NOMO-1 treated with DMSO at 0.1 percent for 48 hours (cell line): ENCODE measurements around the gene NSRP1.
"Not testable (repeated sequence)": the region's sequence is repeated elsewhere in the genome, so short reads cannot be mapped to it uniquely, and the experiment has no call there.

Source experiments
- DNase-seq: peaks from one replicate; lab custom pipeline; 2025; ENCODE audit not compliant: unreplicated experiment; lab: John Stamatoyannopoulos, UW

NSRP1 gene

DNA sequence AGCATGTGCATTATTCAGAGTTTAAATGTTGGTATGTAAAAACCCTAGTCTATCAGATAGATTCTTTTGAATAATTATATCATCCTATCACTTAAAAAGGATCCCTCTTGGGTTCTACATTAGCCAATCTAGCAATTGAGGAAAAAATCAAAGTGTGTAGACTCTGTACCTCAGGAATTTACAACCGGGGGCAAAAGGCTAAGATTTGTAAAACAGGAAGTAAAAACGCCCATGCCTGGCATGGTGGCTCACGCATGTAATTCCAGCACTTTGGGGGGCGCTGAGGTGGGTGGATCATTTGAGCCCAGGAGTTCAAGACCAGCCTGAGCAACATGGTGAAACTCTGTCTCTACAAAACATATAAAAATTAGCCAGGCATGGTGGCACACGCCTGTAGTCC is 60.2 kb downstream of the NSRP1 start:
- DNase-seq: no peak

DNA sequence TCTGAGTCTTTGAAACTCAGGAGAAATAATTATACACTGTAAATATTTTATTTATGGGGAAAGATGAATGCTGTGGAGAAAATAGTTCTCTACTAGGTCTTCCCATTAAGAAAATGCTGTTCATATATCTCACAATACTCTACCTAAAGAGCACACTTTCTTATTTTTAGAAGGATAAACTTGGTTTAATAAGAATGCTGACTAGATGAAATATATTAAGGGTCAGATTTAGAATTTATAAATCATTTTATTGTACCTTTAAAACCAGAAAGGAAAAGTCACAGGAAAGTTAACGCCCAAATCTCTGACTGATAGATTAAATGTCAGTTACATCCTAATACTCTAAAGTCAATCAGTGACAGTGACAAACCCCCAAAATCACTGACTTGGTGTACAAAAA is 70.1 kb downstream of the NSRP1 start:
- DNase-seq: no peak

DNA sequence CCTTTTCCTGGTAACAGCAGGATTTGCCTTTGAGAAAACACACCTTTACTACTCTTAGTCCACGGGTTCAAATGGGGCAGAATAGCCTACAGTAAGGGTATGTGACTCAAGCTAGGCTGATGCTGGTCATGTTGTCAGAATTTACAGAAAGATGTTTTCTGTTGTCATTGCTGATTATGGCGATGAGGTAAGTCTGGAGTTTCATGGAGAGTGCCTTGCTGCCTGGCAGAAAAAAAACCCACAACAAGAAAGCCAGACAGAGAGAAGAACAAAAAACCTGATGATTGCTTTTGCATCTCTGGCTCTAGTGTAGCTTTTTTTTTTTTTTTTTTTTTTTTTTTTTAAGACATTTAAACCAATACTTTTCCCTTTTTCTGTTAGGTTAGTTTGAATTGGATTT is 71.0 kb downstream of the NSRP1 start:
- DNase-seq: no peak

DNA sequence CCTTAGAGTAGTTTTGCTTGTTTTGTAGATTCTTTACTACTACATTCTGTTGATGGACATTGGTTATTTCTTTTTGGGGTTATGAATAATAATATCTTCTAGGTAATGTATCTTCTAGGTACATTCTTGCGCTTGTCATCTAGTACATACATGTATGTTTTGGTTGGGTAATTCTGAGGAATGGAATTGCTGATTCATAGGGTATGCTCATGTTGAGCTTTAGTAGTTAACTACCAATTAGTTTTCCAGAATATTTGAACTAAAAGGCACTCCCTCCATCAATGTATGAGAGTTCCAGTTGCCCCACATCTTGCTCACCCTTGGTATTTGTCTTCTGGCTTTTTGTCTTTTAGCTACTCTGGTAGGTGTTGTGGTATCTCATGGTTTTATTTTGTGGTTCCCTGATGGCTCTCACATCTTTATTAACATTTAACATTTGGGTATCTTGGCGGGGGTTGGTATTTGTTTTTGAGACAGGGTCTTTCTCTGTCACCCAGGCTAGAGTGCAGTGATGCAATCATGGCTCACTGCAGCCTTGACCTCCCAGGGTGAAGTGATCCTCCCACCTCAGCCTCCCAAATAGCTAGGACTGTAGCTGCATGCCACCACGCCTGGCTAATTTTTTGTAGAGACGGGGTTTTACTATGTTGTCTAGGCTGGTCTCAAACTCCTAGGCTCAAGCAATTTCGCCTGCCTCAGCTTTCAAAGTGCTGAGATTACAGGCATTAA is 71.8 kb downstream of the NSRP1 start:
- no peak for DNase-seq

DNA sequence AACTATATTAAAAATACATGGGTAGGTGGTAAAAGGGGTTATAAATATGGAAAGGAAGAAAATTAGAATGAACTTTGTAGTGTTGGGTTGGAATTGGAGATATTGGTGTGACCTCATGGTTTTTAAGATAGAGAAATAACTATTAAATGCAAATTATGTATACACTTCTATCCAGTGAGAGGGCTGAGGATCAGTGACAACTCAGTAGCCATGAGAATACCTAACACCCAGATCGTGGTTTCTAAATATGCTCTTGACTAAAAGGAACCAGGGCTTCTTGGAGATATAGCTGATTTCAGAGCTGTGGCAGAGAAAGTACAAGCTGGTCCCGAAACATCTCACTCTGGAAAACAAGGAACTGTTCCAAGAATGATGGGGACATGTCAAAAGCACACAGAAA is 74.5 kb downstream of the NSRP1 start:
- no peak for DNase-seq

DNA sequence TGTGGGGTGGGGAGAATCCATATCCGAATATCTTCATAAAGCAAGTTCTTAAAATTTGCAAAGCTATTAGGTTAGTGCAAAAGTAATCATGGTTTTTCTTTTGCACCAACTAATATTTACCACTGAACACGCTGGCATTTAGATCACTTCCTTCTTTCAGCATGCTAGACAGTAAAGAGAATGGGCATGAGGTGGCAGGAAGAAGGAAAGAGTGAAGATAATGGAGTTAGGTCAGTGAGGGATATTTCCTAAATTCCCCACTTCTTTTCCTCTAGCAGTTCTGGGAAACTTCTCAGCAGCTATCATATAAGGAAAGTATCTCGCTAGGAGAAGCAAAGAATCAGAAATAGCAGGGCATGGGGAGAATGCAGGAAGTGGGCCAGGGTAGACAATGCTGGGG is 79.9 kb downstream of the NSRP1 start:
- no peak for DNase-seq

DNA sequence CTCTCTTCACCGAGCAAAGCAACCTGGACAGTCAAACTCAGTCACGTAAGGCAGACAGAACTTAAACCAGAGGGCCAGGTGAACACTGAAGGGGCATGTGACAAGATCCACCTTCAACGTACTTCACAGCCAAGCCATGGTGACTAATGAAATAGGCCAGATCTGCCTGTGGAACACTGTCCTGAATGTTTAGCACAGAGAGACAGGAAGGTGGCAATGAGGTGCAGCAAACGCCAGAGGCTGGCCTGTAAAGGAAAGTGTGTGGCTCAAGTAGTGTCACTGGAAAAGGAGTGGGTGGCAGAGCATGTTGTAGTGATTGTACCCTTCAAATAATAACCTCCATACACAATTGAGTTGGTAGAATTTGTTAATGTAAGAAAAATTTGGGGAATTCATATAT is 80.8 kb downstream of the NSRP1 start:
- DNase-seq: no peak

DNA sequence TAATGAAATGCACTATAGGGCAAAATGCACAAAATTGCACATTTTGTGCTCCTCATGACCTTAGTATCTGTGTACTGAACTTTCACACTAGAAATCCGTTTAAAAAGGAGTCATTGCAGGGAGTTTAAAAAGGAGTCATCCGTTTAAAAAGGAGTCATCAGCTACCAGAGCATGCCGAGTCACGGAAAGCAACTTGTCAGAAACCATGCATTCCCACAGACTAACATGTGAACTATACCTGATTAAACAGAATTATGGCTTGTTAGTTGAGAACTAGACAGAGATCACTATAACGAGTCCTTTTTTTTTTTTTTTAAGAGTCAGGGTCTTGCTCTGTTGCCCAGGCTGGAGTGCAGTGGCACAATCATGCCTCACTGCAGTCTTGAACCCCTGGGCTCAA is 83.0 kb downstream of the NSRP1 start:
- no peak for DNase-seq

DNA sequence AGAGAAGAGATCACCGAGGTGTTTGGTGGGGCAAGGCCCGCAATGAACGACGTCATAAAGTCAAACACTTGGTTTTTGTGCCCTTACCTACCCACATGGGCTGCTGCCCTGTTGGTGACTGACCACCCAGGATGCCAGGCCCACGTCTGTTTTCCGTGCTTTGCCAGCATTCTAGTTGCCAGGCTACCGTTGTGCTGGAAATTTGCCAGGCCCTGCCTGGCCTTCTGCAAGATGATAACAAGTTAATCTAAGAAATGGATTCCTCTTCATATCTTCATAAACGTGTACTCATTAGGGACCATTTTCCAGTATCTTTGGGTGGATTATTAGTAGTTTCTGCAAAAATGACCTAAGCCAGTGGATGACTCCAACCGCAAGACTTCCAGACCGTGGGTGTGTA is 83.5 kb downstream of the NSRP1 start:
- DNase-seq: no peak

DNA sequence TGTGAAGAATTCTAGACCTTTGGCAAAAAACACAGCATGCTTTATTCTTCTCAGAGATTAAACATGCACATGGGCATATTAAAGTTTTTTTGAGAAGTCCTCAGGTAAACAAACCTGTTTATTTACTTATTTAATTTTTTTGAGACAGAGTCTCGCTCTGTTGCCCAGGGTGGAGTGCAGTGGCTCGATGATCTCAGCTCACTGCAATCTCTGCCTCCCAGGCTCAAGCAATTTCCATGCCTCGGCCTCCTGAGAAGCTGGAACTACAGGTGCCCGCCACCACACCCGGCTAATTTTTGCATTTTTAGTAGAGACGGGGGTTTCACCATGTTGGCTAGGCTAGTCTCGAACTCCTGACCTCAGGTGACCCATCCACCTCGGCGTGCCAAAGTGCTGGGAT is 84.0 kb downstream of the NSRP1 start:
- DNase-seq: not testable (repeated sequence)

DNA sequence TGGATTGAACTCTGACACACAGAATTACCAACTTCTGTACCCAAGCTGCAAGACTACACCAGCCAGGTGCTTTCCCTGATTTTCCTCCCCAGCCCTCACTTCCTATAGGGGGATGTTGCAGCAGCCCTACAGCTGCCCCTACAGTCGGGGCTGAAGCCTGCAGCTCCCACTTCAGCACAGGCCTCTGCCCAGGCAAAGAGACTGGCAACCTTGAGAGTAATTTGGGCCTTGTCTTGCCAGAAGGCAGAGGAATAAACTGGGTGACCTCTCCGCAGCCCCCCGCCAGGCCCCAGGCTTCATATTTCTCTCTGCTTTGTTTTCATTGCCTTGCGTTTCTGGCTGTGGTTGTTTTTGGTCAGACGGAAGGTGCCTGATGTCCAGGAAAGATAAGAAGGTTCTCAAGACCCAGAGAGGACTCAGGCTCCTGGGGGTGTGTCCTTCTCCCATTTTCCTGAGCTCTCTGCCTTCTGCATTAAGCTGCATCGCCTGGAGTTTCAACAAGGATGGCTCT is 86.9 kb downstream of the NSRP1 start:
- no peak for DNase-seq

DNA sequence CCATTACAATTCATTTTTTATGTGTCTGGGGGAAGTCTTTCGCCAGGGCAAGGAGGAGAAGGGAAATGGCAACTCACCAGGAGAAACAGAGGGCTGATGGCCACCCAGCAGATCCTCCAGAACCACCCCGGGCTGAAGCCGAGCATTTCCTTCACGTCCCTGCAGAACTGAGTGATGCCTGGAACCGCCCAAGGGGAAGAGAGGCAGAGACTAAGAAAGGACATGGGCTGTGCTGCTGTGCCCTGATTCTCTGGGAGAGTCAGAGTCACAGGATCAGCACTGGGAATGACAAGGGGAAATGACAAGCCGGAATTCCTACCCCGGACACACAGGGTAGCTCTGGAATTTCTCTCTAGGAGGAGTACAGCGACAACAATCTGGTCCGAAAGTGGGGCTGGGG is 91.0 kb downstream of the NSRP1 start:
- no peak for DNase-seq

DNA sequence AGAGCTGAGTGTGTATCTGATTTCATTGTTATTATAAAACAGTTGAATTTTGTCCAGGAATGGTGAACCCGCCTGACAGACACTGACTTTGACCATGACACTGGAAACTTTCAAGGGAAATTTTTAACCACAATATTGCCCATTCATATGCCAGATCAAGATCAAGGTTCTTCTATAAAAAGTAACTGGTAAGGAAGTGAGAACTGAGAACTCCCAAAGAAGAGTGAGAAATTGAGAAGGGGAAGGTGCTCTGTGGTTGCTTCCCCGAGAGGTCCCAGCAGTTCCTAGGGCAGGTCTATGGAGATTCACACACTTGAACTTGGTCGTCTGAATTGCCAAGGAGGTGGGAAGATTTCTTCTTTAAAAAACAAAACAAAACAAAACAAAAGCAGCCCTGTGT is 91.6 kb downstream of the NSRP1 start:
- DNase-seq: peak; percentile 29

DNA sequence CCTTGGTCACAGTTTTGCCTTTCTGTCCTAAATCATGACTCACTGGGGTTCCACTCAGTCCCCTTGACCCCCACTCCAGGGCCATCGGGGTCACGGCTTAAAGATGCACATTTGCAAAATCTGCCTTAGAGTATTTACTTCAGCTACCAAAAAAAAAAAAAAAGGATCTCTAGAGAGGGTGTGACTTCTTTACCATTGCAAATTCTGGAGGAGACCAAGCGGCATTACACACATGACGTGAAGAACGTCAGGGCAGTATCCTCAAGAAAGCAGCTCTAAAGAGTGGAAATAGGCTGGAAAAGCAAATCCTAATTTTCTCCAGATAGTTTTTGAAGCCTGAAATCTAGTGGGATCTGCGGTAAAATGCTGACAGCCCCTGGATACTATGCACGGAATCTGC is 93.3 kb downstream of the NSRP1 start:
- DNase-seq: no peak

DNA sequence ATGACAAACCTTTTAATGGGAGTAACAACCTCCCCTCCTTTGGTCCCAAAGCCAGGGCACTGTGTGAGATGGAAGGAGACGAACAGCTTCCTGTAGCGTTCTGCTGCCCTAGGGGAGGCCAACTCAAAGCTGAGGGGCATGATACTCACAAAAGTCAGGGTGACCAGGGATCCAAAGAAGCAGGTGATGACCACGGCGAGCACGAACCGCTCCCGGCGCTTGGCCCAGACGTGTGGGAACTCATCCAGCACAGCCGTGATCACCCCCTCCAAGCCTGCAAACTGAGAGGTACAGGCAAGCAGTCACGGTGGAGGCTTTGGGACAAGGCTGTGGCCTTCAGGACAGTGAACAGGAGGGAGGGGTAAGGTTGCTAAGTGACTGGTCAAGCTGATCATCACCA is 93.8 kb downstream of the NSRP1 start:
- DNase-seq: no peak

DNA sequence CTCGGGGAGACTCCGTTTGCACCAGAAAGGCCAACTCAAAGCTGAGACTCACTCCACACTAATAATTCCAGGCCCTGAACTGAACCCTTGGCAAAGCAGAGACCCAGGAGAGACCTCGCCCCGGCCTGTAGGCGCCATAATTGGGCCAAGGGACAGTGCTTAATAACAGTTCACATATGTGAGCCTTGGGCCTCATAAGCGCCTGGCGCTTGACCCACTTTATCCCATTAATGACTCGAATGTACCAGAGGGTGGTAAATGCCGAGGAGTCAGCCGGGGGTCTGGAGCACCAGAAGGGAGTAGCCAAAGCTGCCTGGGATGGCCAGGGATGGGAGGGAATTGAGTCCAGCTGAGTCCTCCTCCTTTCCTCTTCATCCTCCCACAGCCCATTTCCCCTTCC is 94.3 kb downstream of the NSRP1 start:
- DNase-seq: no peak

DNA sequence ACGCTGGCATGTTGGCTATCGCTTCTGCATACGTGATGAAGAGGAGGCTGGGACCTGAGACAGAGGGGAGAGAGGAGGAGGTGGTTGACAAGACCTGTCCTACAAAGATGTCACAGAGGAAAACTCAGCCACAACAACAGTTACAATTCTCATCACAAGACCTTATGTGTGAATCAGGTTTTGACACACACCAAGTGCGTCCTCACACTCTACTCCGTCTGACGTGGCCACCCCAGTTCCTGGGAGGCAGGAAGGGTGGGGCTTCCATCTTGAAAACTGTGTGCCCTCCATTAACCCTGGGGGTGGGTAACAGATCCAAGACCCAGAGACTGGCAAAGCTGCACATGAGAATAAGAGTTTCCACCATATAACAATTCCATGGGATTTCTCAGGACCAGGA is 94.8 kb downstream of the NSRP1 start:
- DNase-seq: no peak

DNA sequence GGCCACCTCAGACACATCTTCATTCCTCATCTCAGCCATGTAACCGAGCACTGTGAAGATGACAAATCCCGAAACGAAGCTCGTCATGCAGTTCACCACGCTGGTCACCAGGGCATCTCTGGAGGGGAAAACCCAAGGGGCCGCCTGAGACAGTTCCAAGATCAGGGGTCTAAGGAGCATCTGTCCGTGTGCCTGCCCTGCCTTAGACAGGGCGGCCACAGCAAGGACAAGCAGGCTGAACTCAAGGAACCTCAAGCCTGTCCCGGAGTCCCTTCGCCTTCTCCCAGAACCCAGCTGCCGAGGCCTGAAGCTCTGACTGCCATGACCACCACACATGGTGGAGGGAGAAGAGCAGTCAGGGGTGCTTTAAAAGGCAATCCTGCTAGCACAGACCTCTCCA is 96.1 kb downstream of the NSRP1 start:
- no peak for DNase-seq

DNA sequence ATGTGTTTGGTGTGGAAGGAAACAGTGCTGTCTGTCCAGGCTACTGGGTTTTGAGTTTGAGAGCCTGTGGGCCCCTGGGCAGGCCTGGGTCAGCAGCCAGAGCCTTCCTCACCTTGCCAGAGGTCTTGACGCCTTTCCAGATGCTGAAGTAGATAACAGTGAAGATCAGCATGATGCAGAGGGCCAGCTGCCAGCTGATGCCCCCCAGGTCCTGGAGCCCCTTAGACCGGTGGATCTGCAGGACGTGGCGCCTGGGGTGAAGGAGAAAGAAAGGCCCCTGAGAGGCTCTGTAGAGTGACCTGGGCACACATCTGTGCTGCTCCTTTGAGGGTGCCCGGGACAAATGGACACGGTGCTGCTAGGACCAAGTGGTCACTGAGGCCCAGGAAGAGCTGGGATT is 100.4 kb downstream of the NSRP1 start:
- DNase-seq: no peak

DNA sequence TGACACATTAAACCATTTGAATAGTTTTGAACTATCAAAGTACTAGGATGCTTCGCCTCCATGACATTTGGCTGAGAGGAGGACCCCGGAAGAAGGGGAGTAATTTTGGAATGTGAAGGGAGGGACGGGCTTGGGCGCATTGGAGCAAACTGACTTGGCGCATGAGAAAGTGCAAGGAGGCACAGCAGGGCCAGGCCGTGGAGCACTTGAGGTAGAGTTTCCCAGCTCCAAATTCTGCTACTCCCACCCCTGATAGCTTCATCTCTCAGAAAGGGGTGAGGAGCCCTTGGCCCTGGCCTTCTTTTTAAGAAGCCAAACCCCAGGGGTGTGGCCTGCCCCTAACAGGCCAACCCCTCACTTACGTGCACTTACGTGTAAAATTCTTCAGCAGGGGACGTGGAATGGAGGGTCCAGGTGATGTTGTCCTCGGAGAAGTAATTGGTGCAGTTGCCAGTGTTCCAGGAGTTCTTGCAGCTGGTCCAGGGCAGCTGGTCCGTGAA is 101.2 kb downstream of the NSRP1 start:
- DNase-seq: no peak

DNA sequence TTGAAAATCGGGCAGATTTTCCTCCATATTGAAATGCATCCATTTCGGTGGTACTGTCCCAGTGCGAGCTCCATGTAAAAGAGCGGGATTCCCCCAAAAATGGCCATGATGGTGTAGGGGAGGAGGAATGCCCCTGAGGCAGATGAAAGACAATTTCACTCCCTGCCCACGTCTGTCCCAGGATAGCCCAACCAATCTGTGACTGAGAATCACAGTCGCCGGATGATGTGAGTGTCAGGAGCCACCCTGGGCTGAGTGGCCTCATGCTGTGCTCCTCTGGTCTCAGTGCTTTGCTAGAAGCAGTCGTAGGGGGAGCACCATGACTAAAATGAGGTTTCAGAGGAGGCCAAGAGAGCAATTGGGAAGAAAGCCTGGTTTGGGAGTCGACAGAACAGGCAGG is 102.2 kb downstream of the NSRP1 start:
- no peak for DNase-seq

DNA sequence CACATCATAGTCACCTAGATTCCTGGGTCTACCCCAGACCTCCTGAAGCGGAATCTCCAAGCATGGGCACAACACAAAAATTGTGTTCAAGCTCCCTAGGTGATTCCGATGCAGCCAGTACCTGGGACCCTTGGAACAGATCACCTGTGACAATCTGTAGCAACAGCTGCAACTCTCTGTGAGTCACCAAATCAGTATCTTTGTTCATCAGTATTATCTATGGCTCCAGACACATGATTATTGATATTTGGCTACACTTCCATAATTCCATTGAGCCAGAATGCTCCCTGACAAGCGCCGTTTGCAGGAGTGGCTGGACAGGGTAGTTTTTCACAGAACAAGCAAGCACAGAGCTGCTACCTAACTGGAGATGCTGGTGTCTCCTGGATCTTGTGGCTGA is 102.7 kb downstream of the NSRP1 start:
- no peak for DNase-seq

DNA sequence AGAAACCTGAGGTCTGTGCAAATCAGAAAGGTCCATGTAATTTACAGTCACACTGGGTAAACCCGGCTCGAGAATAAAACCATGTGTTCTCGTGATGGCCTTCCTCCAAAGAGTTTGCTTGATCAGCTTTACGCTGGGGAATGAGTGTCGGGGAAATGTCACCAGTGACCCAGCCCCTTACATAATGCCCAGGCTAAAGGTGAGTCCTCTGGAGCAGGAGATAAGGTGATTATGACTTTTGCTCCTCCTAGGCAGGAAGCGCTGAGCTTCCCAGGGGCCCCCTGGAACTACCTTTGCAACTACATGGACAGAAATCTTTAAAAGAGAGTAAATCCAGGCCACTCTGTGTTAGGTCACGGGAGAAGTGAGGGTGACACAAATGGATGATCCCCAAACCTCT is 103.2 kb downstream of the NSRP1 start:
- DNase-seq: no peak
